Brain pericyte (primary cell): Measurements from ENCODE around the gene RNU1-1.
"Not testable (repeated sequence)": the region's sequence is repeated elsewhere in the genome, so short reads cannot be mapped to it uniquely, and the experiment has no call there.

Experiments used
- DNase-seq: peaks from one replicate; pipeline ENCODE4 v3.0.0-alpha.2; 2012; ENCODE audit warnings: low read depth, low spot score

The RNU1-1 gene

DNA sequence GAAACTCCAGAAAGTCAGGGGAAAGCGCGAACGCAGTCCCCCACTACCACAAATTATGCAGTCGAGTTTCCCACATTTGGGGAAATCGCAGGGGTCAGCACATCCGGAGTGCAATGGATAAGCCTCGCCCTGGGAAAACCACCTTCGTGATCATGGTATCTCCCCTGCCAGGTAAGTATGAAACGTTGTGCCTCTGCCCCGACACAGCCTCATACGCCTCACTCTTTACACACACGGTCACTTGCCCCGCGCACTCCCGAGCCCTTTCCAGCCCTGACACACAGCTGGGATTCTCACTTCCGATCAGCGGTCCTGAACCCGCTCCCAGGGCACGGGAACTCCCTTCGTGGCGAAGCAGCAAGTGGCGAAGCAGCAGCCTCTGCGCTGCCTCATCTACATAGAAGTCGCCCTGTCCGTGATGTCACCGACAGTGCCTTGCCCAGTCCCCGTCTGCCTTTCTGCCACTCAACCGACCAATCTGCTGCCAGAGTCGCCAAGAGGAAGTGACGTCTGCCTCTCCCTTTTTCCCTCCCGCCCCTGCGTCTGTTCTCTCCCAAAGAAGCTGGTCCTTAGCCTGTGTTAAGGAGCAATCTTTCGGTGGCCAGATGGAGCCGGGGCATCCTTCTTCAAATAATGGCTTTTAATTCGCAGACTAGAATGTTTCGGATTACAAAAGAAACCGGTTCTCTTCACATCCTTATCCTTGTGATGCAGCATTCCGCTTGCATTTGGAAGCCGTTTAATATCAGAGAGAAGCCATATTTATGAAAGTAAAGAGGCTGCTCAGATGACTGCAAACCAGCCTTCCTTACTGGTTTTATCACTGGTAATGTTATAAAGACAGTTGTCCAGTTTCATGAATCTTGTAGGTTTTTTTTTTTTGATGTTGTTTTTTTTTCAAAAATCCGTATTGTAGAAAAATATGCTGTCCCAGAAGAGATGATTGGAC is at the start of gene RNU1-1:
TSS of gene RNU1-1 (minus strand) at position 179 of the 949 bp plus-strand sequence.
- peak; percentile 32 for DNase-seq

GRCh38 chr1:16561035-16561434 is 47.0 kb upstream of the RNU1-1 start:
- not testable (repeated sequence) for DNase-seq

- DNase-seq = not testable (repeated sequence)
Observed at GRCh38 chr1:16560498-16560897, 46.4 kb upstream of the RNU1-1 start.

- not testable (repeated sequence) for DNase-seq
Observed at GRCh38 chr1:16559688-16560087, 45.6 kb upstream of the RNU1-1 start.

DNA sequence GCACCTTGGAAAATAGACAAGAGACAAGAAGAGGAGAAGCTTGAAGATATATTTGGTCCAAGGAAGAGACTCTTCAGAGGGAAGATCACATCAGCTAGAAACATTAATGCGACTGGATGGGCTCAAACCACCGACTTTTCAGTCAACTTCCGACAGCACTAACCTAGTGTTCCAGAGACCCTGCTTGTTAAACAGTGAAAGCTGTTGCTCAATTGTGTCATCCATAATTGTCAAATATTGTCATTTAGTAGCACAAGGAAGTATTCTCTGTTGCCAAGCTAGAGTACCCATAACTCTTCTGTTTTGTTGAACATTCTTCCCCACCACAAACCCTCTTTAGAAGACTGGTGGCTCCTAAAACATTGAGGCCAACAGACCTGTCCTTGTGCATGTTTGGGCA is 42.9 kb upstream of the RNU1-1 start:
- not testable (repeated sequence) for DNase-seq

DNA sequence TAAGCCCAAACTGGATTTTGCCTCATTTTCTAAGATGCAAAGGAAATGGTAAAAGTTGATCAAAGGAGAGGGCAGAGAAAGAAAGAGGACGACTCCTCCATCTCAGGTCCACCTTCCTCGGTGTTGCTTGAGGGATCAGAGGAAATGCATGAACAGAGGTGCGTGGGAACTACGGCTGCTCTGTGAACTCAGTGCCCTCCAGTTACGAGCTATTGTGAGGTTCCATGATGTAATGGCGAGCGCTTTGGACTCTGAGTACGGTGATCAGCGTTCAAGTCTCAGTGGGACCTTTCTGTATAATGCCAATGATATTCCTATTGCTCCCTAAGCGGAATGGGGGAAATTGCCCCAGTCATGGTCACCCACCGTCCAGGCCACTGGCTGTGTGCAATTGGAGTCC is 39.2 kb upstream of the RNU1-1 start:
- DNase-seq = not testable (repeated sequence)

GRCh38 chr1:16550212-16550918 is 36.3 kb upstream of the RNU1-1 start:
- not testable (repeated sequence) for DNase-seq

DNA sequence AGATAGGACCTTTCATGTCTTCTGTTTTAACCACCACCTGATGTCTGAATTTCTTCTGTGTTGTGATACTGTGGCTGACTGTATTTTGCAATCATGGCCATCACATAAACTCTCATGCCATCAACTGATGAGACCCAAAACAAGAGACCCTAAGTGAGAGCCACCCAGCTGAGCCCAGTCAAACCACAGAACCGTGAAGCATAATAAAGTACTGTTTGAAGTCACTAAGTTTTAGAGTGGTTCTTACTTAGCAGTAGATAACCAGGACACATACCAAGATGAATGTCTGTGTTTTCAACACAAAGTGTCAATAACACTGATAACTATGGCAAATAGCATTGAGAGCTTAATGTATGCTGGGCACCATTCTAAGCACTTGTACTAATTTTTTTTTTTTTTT is 35.5 kb upstream of the RNU1-1 start:
- not testable (repeated sequence) for DNase-seq

- DNase-seq = not testable (repeated sequence)
Observed at GRCh38 chr1:16547502-16548241, 33.6 kb upstream of the RNU1-1 start.

GRCh38 chr1:16545682-16546095 is 31.6 kb upstream of the RNU1-1 start:
- DNase-seq = not testable (repeated sequence)

- not testable (repeated sequence) for DNase-seq
Observed at GRCh38 chr1:16540421-16540893, 26.4 kb upstream of the RNU1-1 start.

DNA sequence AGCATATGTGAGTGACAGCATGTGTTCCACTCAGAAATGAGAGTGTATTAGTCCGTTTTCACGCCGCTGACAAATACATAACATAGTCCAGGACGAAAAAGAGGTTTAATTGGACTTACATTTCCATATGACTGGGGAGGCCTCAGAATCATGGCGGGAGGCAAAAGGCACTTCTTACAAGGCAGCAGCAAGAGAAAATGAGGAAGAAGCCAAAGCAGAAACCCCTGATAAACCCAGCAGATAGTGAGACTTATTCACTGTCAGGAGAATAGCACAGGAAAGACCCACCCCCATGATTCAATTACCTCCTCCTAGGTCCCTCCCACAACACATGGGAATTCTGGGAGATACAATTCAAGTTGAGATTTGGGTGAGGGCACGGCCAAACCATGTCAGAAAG is 23.4 kb upstream of the RNU1-1 start:
- DNase-seq = not testable (repeated sequence)

- DNase-seq = not testable (repeated sequence)
Observed at GRCh38 chr1:16536796-16537195, 22.7 kb upstream of the RNU1-1 start.

DNA sequence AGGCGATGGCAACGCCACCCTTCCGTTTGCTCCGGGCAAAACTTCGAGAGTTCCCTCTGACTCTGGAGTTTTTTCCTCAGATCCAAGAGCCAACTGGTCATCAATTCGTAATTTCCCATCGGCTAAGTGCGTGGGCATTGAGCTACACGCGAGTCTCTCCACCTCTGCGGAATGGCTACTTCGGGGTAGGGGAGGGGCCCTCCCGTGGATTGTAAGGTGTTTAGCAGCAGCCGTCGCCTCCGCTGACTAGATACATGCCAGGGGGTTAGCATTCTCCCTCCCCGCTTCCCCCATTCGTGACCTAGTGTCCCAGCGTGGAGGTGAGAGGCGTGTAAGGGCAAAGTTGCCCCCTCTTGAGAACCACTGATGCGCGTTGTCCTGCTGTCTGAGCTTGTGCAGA is 21.8 kb upstream of the RNU1-1 start:
- not testable (repeated sequence) for DNase-seq

- DNase-seq = not testable (repeated sequence)
Observed at GRCh38 chr1:16535487-16535886, 21.4 kb upstream of the RNU1-1 start.

- not testable (repeated sequence) for DNase-seq
Observed at GRCh38 chr1:16534829-16535456, 20.9 kb upstream of the RNU1-1 start.

DNA sequence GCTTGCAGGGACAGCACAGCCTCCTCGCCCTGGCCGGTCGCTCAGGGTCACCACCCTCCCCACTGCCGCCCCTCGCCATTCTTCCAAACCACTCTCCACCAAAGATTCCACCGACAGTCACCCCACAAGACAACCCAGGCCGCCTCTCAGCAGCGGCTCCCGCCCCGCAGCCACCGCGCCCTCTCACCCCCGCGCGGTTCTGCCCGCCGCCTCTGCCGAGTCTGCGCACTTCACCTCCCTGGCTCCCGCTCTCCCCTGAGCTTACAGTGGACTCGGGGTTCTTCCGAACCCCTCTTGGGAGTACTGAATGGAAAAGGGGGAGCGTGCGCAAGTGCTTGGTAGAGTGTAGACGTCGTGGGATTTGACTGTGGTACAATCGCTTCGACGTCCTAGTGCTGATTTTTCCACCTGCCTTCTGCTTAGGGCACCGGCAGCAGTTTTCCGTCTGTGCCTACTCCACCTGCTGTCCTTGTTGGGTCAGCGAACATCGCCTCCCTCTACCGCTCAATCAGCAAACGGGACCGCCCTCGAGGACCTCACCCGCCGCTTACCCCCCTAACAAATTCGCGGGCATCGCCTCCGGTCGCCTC is 20.2 kb upstream of the RNU1-1 start:
- DNase-seq = not testable (repeated sequence)

DNA sequence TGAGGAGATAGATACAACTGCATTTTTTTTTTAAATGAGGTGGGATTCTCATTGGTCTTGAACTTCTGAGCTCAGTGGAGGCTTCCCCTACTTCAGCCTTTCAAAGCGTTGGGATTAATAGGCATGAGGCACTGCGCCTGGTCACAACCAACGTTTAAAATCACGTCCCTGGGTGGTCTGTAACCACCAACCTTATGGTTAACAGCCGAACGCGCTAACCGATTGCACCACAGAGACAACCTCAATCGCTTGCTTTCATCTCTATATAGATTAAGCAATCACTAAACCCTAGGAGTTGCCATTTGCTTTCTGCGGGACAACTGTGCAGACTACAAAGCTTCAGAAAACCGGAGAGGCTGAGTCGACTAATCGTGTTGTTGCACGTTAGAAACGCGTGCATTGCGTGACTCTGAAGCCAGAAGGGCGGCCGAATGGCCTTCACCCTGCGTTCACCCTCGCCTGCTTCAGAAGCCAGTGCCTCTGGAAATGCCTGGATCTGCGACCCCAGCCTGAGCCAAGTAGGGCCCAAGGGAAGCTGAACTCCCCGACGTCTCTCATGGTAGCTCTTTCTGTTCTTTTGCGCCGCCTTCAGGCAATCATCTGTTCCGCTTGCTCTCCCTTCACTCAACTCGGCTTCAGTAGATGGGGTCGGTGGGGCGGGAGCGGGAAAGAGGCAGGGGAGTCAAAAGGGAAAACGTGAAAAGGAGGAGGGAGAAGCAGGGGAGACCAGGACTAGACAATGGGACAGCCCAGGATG is 18.3 kb upstream of the RNU1-1 start:
- DNase-seq = not testable (repeated sequence)

- DNase-seq = not testable (repeated sequence)
Observed at GRCh38 chr1:16528338-16528737, 14.3 kb upstream of the RNU1-1 start.

DNA sequence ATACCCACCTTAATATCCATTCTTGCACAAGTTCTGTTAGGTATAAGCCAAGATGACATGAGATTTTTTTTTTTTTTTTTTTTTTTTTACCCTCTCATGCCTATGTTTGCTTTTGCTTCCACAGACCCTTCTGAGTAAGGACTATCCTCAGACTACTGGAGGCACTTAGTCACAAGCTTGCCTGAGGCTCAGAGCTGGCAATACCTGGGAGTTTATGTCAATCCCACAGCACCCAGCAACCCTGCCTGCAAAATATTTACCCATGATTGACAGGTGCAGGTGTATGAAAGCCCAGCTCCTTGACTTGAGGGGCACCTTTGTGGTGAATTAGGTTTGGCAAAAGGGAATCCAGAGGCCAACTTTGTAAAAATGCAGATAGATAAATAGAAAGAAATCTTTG is 11.7 kb upstream of the RNU1-1 start:
- DNase-seq = not testable (repeated sequence)
